Thoracic aorta (tissue), 2 donors: ENCODE measurements around the gene FLRT3. TPM values are rescaled to one million over a fixed set of nuclear protein-coding genes. Genes with fewer than 3 reads are reported as not detected.

Experiments used
- ATAC-seq: fragments of 150-250 bp; one replicate; pipeline ENCODE4 v1.8.0; 2017; ENCODE audit warnings: low read depth; ENCODE audit not compliant: insufficient number of reproducible peaks, low FRiP score
- DNase-seq: peaks from one replicate; pipeline ENCODE4 v3.0.0-alpha.2; 2020; ENCODE audit warnings: low spot score
- H3K27ac ChIP-seq, 2 donors: fragments of 200-600 bp; sonication (generic); 1 replicate in 1 of 2; 2 replicates in 1 of 2; pipeline ENCODE4 v1.5.1; 2016; ENCODE audit warnings: mild to moderate bottlenecking in 2 of 2, moderate library complexity in 2 of 2
- H3K27me3 ChIP-seq: fragments of 200-600 bp; sonication (generic); replicated peaks from 2 replicates; pipeline ENCODE4 v1.6.0; 2016; ENCODE audit warnings: mild to moderate bottlenecking; ENCODE audit not compliant: insufficient read depth
- H3K36me3 ChIP-seq: fragments of 200-600 bp; sonication (generic); one replicate; pipeline ENCODE4 v1.5.1; 2016
- H3K4me1 ChIP-seq, 2 donors: fragments of 200-600 bp; sonication (generic); 1 replicate in 1 of 2; 2 replicates in 1 of 2; pipeline versions ENCODE4 v1.5.1 to v1.6.0; 2016; ENCODE audit warnings: low read depth in 2 of 2, mild to moderate bottlenecking in 1 of 2; ENCODE audit not compliant: control insufficient read depth in 1 of 2
- H3K4me3 ChIP-seq: fragments of 200-600 bp; sonication (generic); 2 replicates; pipeline ENCODE4 v1.5.1; 2016; ENCODE audit warnings: mild to moderate bottlenecking
- H3K9me3 ChIP-seq: fragments of 200-600 bp; sonication (generic); 2 replicates; pipeline ENCODE4 v1.5.1; 2016
- total RNA-seq, 2 donors: library from RNA; depleted of rRNA; stranded (reverse); fragments of >200 nt; gene quantifications; one replicate each; pipeline versions ENCODE4 v1.1.0 to v1.2.3, GENCODE V29; 2016
- TF ChIP-seq, protein P1 (sequence below): fragments of 200-600 bp; sonication (generic); IDR thresholded peaks from one replicate; pipeline ENCODE4 v1.5.1; 2019; ENCODE audit warnings: antibody characterized with exemption

Gene FLRT3
- total RNA-seq, 2 donors from 2014 or later: 1.8 TPM; not detected in 1

DNA sequence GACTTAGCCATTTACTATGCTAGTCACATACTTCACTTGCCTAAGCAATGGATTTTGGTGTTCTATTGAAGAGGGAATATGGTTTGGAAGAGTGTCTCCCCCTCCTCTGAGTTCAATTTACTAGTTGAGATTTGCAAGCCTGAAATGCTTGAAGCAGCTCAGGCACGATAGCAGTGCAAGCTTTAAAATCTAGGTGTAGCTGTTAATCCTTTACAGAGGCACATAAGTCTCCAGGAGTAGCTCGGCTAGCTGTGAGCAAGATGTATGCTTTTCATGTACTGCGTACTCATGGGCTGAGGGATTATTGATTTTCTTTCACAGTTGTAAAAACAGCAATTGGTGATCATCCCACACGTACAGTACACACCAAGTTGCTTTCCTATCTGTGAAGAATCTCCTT, 726 bp downstream of the FLRT3 start:
- H3K4me3 ChIP-seq: peak overlapping the region; percentile 65
- peaks cover 0 to 3% of the 10 kb centered on the region in 2 donors for H3K4me1 ChIP-seq
- H3K27me3 ChIP-seq: no peaks in the 10 kb centered on the region
- H3K9me3 ChIP-seq: no peaks in the 10 kb centered on the region
- ATAC-seq (no peak), DNase-seq (no peak)
- H3K27ac ChIP-seq: no peak overlapping the region
- H3K36me3 ChIP-seq: no peaks in the 10 kb centered on the region
- TF ChIP-seq, protein P1, sequence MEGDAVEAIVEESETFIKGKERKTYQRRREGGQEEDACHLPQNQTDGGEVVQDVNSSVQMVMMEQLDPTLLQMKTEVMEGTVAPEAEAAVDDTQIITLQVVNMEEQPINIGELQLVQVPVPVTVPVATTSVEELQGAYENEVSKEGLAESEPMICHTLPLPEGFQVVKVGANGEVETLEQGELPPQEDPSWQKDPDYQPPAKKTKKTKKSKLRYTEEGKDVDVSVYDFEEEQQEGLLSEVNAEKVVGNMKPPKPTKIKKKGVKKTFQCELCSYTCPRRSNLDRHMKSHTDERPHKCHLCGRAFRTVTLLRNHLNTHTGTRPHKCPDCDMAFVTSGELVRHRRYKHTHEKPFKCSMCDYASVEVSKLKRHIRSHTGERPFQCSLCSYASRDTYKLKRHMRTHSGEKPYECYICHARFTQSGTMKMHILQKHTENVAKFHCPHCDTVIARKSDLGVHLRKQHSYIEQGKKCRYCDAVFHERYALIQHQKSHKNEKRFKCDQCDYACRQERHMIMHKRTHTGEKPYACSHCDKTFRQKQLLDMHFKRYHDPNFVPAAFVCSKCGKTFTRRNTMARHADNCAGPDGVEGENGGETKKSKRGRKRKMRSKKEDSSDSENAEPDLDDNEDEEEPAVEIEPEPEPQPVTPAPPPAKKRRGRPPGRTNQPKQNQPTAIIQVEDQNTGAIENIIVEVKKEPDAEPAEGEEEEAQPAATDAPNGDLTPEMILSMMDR: no peak

DNA sequence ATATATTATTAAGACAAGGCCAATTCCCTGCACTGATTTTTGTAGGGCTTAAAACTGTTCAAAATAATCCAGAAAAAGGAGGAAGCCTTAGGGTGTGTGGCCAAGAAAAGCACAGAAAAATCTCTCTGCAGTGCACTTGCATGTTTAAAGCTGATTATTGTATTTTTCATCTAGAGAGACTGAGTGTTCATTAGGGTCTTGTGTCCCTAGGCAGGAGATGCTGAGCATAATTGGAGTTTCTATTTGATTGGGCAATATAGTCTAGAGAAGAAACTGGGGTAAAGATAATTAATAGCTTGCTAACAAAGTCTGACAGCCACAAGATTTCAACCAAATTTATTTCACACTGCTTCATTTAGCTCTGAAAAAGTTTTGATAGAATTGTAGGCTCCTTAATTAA, 2.4 kb downstream of the FLRT3 start:
- Histone ChIP-seq H3K4me3 (no peak overlapping the region), H3K27ac (no peak overlapping the region)

DNA sequence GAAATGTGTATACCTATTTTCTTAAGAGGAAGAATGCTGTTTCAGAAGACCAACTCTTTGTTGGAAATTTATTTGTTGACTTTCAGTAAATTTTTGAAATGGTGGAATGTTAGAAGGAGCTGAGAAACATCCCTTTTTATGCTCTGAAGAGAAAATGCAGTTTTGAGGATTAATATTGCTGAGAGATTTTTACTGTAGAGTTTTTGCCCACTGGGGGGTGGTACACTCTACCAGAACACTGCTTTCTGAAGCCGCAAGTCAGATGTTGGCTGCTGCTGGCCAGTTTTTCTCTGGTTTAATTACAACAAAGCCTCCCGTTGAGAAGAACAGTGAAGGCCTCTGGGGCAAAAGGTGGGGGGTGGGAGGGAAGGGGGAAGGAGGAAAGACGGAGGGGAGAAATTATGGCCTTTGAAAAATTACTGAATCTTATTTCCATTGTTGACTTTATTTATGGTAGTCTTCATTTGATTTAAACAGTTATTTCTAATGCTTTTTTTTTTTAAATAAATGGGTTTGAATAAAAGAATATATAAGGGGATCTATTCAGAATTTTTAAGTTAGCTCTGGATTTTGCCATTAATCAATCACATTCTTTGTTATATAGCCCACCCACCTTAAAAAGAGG, 3.0 kb downstream of the FLRT3 start:
- ATAC-seq (no peak), DNase-seq (no peak)
- H3K27ac ChIP-seq: no peak overlapping the region
- no peaks in the 10 kb centered on the region for H3K9me3 ChIP-seq
- H3K4me1 ChIP-seq: peaks cover 0 to 3% of the 10 kb centered on the region in 2 donors
- no peak overlapping the region for H3K4me3 ChIP-seq
- TF ChIP-seq, protein P1: no peak
- H3K36me3 ChIP-seq: no peaks in the 10 kb centered on the region
- H3K27me3 ChIP-seq: no peaks in the 10 kb centered on the region

More for the DNA sequence above, 2.4 kb downstream of the FLRT3 start:
- TF ChIP-seq, protein P1: no peak
- DNase-seq: no peak
- Histone ChIP-seq H3K27me3 (no peaks in the 10 kb centered on the region), H3K36me3 (no peaks in the 10 kb centered on the region), H3K9me3 (no peaks in the 10 kb centered on the region), H3K4me1 (peaks cover 0 to 3% of the 10 kb centered on the region in 2 donors)
- no peak for ATAC-seq

DNA sequence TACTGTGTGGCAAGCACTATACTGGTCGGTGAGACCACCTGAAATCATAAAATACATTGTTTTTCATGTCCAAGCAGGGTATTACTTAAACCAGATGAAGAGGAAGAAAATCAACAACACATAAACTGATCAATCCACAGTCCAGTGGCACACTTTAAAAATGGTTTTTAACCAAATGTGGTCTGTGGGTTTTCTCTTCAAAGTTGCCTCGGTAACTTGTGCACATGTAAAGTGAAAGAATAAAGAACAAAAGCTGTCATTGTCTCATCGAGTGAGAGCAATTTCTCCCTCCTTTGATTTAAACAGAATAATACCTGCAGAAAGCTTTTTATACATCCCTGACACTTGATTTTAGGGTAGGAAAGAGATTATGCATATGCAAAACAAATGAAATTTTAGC, 3.7 kb downstream of the FLRT3 start:
- DNase-seq: no peak
- ATAC-seq: no peak
- peaks cover 0 to 3% of the 10 kb centered on the region in 2 donors for H3K4me1 ChIP-seq
- H3K36me3 ChIP-seq: no peaks in the 10 kb centered on the region
- TF ChIP-seq, protein P1: no peak
- H3K9me3 ChIP-seq: no peaks in the 10 kb centered on the region
- H3K27me3 ChIP-seq: no peaks in the 10 kb centered on the region
- no peak overlapping the region for H3K4me3 ChIP-seq
- no peak overlapping the region for H3K27ac ChIP-seq

DNA sequence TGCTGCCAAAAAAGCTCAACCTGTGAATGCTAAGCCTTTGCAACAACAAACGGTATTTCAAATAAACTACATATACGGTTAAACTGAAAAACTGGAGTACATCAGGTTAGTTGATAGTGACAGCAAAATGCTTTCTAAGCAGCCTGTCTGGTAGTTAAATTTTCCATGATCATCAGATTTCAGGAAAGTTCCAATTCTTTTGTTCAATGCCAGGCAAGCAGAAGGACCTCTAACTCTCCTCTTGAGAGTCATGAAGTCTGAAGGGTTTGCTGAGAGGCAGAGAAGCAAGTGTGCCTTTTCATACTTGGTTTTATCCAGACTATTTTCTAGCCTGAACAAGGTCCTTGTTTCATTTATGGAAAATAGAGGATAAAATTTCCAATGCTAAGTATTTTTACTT, 4.5 kb downstream of the FLRT3 start:
- H3K4me3 ChIP-seq: no peak overlapping the region
- no peaks in the 10 kb centered on the region for H3K36me3 ChIP-seq
- TF ChIP-seq, protein P1: no peak
- peaks cover 0 to 3% of the 10 kb centered on the region in 2 donors for H3K4me1 ChIP-seq
- ATAC-seq (no peak), DNase-seq (no peak)
- no peaks in the 10 kb centered on the region for H3K9me3 ChIP-seq
- H3K27me3 ChIP-seq: no peaks in the 10 kb centered on the region
- H3K27ac ChIP-seq: no peak overlapping the region
